GM18498 (cell line): ENCODE results near the gene DPP8.

Experiments
- ATAC-seq: cut with Tn5 transposase; IDR thresholded peaks from one replicate; pipeline ENCODE4 v1.9.1; 2021; ENCODE audit warnings: mild to moderate bottlenecking, moderate library complexity; ENCODE audit not compliant: unreplicated experiment

DPP8 gene

GRCh38 chr15:65431731-65432130 is 85.8 kb downstream of the DPP8 start:
- no peak for ATAC-seq

GRCh38 chr15:65426216-65426853 is 91.2 kb downstream of the DPP8 start:
- no peak for ATAC-seq

GRCh38 chr15:65424683-65425082 is 92.8 kb downstream of the DPP8 start:
- ATAC-seq, result no peak

GRCh38 chr15:65423976-65424679 is 93.4 kb downstream of the DPP8 start:
- ATAC-seq, result no peak

GRCh38 chr15:65423150-65423975 is 94.1 kb downstream of the DPP8 start:
- no peak for ATAC-seq

GRCh38 chr15:65421360-65422215 is 95.9 kb downstream of the DPP8 start:
- ATAC-seq, result no peak

GRCh38 chr15:65420975-65421359 is 96.5 kb downstream of the DPP8 start:
- ATAC-seq, result no peak

- no peak for ATAC-seq
These were observed 98.9 kb downstream of the DPP8 start for GRCh38 chr15:65418596-65418995.

GRCh38 chr15:65416845-65417416 is 100.6 kb downstream of the DPP8 start:
- ATAC-seq, result no peak

GRCh38 chr15:65414841-65415621 is 102.5 kb downstream of the DPP8 start:
- ATAC-seq, result no peak

GRCh38 chr15:65413760-65414144 is 103.7 kb downstream of the DPP8 start:
- no peak for ATAC-seq

- ATAC-seq, result no peak
These were observed 104.3 kb downstream of the DPP8 start for GRCh38 chr15:65413051-65413759.

GRCh38 chr15:65412556-65412955 is 104.9 kb downstream of the DPP8 start:
- ATAC-seq, result no peak

- ATAC-seq, result no peak
These were observed 105.9 kb downstream of the DPP8 start for GRCh38 chr15:65411465-65412071.

GRCh38 chr15:65410972-65411371 is 106.5 kb downstream of the DPP8 start:
- ATAC-seq, result no peak

- no peak for ATAC-seq
These were observed 107.5 kb downstream of the DPP8 start for GRCh38 chr15:65410036-65410435.

- ATAC-seq, result no peak
These were observed 108.4 kb downstream of the DPP8 start for GRCh38 chr15:65409036-65409631.

- no peak for ATAC-seq
These were observed 109.0 kb downstream of the DPP8 start for GRCh38 chr15:65408324-65409035.
